AG09319 (cell line): ENCODE results near the gene PTTG1IP.

ENCODE experiments used
- DNase-seq: peaks from one replicate; pipeline ENCODE4 v3.0.0-alpha.2; 2010; ENCODE audit warnings: low read depth; ENCODE audit errors: extremely low read depth
- CTCF ChIP-seq: IDR thresholded peaks from 2 replicates; pipeline ENCODE4 v1.5.1; 2011; ENCODE audit warnings: low read depth, mild to moderate bottlenecking, inconsistent platforms, low read length, moderate library complexity

PTTG1IP gene

GRCh38 chr21:44842721-44843445 lies 30.6 kb downstream of the PTTG1IP start:
- DNase-seq: no peak
- TF ChIP-seq CTCF: no peak

GRCh38 chr21:44842087-44842486 lies 31.4 kb downstream of the PTTG1IP start:
- no peak for TF ChIP-seq CTCF
- no peak for DNase-seq

GRCh38 chr21:44840771-44841170 lies 32.7 kb downstream of the PTTG1IP start:
- DNase-seq: no peak
- no peak for TF ChIP-seq CTCF

GRCh38 chr21:44838951-44839350 lies 34.5 kb downstream of the PTTG1IP start:
- no peak for DNase-seq
- no peak for TF ChIP-seq CTCF

GRCh38 chr21:44838039-44838895 lies 35.2 kb downstream of the PTTG1IP start:
- DNase-seq: no peak
- TF ChIP-seq CTCF: no peak

- no peak for DNase-seq
- TF ChIP-seq CTCF: no peak
These were observed 36.0 kb downstream of the PTTG1IP start for GRCh38 chr21:44837537-44837936.

- no peak for DNase-seq
- no peak for TF ChIP-seq CTCF
These were observed 36.6 kb downstream of the PTTG1IP start for GRCh38 chr21:44836666-44837471.
